CD4-positive, alpha-beta T cell treated with Interleukin-17A for 4 hours (primary cell): ENCODE data around the gene SPIN1.
"Not testable (repeated sequence)": the region's sequence is repeated elsewhere in the genome, so short reads cannot be mapped to it uniquely, and the experiment has no call there.

ENCODE experiments used
- DNase-seq: peaks from one replicate; pipeline ENCODE4 v3.0.0-alpha.2; 2020; ENCODE audit warnings: mixed read lengths

The SPIN1 gene

DNA sequence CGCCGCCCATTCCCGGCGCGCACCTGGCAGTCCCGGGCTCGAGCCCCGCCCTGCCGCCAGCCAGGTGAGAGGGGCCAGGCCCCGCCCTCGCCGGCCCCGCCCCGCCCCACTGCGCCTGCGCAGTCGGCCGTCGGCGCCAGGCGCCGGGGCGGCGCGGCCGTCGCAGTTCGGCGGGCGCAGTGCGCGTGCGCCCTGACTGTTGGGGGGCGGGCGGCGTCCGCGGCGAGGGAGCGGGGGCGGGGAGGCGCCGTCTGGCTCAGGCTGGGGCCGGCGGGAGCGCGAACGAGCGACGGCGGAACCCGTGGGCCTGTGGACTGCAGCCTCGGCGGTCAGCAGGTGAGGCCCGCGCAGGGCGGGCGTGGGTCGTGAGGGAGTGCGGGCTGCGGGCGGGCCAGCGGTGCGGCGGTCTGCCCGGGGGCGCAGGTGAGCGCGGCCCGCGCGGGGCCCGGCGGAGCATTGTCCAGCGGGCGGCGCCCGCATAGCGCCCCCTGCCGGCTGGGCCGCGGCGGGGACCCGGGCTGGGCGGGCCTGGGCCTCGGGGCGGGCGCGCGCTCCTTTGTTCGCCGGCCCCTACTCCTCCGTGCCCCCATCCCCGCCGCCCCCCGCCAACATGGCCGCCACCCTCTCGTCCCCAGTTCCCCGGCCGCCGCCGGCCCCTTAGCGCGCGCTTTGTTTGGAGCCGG lies at the start of gene SPIN1:
TSS of gene SPIN1 (plus strand) at position 242 of the 683 bp plus-strand sequence. CDS start 38,096 bp downstream, outside the sequence.
- peak; percentile 90 for DNase-seq

DNA sequence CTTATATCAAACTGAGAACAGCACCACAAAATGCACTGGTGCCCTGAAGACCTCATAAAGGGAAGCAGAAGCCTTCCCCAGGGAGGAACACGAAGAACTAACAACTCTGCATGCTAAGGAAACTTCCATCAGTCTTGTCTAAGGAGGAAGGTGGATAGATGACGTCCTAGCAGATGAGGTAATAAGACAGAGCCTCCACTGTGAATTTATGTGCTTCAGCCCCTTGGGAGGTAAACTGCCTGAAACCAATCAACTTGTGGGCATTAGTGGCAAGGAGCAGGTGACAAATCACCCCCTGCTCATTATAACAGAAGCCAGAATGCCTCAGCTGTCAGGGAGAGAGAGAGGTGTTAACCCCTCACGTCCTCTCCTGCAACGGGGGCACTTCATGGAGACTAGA lies 48.9 kb upstream of the SPIN1 start:
- no peak for DNase-seq

DNA sequence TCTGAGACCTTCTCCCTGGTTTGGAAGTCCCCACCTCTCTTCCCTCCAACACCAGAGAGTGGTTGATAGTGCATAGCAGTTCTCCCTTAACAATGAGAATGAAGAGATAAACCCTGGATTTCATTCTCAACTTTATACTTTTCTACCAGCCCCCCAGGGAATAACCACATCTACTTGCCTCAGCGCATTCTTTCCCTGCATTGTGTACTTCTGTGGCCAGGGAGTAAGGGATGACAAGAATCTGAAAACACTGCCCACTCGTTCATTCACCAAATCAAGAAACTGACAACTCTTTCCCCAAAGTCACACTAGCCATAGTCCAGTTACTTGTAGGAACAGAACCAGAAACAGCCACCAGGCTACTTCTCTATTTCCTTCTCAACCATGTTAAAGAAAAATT lies 46.0 kb upstream of the SPIN1 start:
- no peak for DNase-seq

DNA sequence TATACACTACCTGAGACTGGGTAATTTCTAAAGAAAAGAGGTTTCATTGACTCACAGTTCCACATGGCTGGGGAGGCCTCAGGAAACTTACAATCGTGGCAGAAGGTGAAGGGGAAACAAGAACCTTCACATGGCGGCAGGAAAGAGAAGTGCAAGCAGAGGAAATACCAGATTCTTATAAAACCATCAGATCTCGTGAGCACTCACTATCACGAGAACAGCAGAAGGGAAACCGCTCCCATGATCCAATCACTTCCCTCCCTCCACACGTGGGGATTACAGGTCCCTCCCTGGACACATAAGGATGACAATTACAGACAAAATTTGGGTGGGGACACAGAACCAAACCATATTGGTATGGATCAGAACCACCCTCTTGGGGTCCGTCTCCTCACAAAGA lies 44.2 kb upstream of the SPIN1 start:
- no peak for DNase-seq

DNA sequence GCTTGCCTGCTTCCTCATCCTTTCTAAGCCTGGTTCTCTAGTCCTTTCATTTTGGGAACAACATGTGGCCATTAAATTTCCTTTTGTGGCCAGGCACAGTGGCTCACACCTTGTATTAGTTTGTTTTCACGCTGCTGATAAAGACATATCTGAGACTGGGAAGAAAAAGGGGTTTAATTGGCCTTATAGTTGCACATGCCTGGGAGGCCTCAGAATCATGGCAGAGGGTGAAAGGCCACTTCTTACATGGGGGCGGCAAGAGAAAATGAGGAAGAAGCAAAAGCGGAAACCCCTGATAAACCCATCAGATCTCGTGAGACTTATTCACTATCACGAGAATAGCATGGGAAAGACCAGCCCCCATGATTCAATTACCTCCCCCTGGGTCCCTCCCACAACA lies 37.9 kb upstream of the SPIN1 start:
- not testable (repeated sequence) for DNase-seq

DNA sequence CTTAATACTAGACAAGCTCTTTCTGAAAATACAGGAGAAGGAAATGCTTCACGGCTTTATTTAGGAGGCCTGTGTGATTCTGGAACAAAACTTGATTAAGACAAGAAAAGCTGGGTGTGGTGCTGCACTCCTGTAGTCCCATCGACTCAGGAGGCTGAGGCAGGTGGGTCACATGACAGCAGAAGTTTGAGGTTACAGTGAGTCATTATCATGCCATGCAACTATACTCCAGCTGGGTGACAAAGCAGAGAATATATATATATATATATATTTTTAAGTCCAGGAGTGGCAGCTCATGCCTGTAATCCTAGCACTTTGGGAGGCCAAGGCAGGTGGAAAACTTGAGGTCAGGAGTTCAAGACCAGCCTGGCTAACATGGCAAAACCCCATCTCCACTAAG lies 33.1 kb upstream of the SPIN1 start:
- DNase-seq: peak; percentile 3

DNA sequence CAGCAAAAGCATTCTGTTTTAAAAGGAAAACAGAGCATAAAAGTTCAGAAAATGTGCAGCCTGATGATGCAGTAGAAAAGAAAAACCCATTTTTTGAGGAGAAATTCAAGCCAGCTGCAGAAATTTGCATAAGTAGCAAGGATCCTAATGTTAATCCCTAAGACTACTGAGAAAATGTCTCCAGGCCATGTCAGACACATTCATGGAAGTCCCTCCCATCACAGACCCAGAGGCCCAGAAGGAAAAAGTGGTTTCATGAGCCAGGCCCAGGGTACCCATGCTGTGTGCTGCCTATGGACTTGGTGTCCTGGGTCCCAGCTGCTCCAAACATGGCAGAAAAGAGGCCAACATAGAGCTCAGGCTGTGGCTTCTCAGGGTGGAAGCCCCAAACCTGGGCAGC lies 31.0 kb upstream of the SPIN1 start:
- not testable (repeated sequence) for DNase-seq

DNA sequence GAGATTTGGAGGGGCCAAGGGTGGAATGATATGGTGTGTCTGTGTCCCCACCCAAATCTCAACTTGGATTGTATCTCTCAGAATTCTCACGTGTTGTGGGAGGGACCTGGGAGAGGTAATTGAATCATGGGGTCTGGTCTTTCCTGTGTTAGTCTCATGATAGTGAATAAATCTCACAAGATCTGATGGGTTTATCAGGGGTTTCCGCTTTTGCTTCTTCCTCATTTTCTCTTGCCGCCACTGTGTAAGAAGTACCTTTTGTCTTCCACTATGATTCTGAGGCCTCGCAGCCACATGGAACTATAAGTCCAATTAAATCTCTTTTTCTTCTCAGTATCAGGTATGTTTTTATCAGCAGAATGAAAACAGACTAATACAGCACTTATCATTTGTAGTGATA lies 29.5 kb upstream of the SPIN1 start:
- no peak for DNase-seq

DNA sequence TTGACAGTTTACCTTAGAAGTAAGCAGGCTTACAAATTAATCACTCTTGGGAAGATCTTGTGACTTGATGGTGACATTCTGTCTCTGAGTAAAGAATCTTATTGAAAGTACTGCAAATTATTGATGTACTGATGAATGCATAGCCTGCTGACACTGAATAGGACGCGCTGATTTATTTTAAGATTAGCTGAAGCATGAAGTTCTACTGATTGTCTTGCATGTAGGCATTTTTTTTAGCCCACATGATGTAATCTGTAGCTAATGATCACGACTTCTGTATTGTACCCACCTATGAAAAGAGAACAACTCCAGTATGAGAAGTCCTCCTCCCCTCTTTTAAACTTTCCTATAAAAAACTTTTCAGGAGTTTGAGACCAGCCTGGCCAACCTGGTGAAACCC lies 28.3 kb upstream of the SPIN1 start:
- no peak for DNase-seq

DNA sequence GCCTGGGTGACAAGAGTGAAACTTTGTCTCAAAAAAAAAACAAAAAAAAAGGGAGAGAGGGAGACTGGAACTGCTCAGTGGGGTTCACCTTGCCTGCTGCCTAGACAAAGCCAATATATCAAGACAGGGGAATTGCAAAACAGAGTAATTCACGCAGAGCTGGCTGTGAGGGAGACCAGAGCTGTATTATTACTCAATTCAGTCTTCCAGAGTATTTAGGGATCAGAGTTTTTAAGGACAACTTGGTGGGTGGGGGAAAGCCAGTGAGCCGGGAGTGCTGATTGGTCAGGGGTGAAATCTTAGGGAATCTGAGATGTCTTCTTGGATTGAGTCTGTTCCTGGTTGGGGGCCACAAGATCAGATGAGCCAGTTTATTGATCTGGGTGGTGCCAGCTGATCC lies 25.6 kb upstream of the SPIN1 start:
- no peak for DNase-seq

DNA sequence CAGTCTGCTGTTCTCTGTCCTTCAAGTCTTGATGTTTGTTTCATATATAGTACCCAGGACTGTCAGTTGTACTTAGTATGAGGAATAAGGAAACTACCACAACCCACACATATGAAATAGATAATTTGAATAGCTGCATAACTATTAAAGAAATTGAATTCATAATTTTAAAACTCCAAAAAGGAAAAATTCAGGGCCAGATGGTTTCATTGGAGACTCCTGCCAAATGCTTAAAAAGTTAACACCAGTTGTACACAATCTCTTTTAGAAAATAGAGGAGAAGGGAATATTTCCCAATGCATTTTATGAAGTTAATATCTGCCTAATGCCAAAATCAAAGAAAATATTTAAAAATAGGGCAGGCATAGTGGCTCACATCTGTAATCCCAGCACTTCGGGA lies 24.6 kb upstream of the SPIN1 start:
- no peak for DNase-seq

DNA sequence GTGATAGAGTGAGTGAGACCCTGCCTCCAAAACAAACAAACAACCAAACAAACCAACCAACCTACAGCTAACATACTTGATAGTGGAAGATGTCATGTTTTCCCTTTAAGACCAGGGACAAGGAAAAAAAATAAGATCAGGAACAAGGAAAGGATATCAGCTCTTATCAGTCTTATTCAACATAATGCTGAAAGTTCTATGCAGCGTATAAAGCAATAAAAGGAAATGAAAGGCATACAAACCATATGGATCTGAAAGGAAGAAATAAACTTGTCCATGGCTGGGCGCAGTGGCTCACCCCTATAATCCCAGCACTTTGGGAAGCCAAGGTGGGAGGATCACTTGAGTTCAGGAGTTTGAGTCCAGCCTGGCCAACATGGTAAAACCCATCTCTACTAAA lies 23.5 kb upstream of the SPIN1 start:
- no peak for DNase-seq

DNA sequence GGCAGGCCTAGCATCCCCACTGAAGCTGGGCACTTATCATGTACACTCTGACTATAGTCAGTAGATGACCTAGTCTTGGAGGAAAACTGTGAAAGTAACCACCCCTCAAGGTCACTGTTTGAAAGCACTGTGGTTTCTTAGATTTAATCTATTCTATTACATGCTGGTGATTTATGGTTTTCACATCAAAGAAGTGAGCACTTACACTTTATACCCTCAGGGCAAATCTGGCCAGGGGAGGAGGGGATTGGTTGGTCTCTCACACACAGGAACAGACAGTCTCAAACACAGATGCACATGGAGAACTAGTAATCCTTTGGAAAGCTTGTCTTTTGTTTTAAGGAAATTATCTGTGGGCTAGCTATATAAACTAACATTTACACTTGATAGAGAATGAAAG lies 17.9 kb upstream of the SPIN1 start:
- DNase-seq: no peak

DNA sequence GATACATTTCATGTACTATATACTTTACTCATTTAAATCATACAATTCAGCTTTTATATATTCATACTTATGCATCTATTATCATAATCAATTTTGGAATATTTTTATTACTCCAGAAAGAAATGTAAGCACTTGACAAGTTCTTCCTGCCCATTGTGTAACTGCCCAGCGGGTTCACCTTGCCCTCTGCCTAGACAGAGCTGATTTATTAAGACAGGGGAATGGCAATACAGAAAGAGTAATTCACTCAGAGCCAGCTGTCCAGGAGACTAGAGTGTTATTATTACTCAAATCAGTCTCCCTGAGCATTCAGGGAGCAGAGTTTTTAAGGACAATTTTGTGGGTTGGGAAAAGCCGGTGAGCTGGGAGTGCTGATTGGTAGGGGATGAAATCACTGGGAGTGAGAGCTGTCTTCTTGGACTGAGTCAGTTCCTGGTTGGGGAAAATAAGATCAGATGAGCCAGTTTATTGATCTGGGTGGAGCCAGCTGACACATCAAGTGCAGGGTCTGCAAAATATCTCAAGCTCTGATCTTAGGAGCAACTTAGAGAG lies 16.1 kb upstream of the SPIN1 start:
- DNase-seq: no peak

DNA sequence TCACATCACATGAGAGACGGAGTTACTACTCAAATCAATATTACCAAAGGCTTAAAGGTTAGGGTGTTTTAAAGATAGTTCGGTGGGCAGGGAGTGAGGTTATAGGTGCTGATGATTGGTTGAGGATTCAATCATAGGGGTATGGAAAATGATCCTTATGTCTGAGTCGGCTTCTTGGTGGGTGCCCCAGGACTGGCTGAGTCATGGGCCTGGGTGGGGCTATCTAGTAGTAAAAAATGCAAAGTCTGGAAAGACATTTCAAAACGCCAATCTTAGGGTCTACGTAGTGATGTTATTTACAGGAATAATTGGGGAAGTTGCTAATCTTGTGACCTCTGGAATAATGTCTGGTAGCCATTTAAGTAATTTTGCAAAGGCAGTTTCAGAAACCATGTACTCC lies 15.2 kb upstream of the SPIN1 start:
- no peak for DNase-seq

DNA sequence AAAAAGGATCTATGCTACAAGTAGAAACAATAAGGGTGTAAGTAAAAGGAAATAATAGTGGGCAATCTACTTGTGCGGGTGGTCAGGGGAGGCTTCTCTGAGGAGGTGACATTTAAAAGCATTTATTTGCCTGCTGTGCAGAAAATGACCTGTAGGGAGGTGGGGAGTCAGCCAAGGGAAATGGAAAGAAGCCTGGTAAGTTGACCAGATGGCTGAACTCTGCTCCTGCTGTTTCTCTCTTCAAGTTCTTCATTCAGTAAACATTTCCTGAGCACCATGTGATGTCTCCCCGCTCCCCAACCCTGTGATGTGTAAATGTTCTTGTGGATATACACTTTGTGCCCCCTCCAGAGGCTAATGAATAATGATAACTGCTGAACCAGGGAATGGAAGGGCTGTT lies 9.9 kb upstream of the SPIN1 start:
- DNase-seq: no peak

DNA sequence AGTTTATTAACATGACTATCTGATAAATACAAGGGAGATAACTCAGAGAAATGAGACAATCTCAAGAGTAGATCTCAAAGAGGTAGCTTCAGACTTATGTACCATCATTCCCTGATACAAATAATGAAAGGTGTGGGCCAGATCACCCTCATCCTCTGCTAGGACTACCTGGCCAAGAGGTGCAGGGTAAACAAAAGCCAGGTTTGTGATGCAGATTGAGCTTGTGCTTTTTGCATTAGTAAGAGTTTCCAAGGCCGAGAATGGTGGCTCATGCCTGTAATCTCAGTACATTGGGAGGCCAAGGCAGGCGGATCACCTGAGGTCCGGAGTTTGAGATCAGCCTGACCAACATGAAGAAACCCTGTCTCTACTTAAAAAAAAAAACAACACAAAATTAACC lies 8.9 kb upstream of the SPIN1 start:
- no peak for DNase-seq

DNA sequence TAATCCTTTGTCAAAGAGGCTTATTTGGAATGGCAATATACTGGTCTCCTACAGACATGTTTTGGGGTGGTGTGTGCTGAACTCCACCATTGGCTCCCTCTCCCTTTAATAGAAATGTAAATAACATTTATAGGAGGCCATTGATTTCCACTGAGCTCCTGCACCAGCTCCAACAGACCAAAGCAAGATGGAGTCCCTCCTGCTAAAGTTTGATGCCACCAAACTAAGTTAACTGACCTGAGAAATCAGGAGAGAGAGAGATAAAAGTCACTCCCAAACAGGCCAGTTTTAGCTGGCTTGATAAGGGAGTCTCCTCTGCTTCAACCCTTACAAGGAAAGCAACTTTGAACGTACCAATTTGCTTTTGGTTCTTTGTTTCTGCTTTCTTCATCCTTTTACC lies 8.1 kb upstream of the SPIN1 start:
- no peak for DNase-seq

DNA sequence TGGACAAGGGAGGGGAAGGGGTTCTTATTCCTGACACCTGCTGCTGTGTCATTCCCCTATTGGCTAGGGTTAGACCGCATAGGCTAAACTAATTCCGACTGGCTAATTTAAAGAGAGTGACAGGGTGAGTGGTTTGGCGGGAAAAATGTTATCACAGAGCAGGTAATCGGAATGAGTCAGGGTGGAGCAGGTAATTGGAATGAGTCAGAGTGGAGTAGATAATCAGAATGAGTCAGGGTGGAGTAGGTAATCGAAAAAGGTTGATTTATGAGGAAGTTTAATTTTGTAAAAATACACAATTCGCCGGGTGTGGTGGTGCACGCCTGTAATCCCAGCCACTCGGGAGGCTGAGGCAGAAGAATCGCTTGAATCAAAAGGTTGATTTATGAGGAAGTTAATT lies 6.9 kb upstream of the SPIN1 start:
- not testable (repeated sequence) for DNase-seq

DNA sequence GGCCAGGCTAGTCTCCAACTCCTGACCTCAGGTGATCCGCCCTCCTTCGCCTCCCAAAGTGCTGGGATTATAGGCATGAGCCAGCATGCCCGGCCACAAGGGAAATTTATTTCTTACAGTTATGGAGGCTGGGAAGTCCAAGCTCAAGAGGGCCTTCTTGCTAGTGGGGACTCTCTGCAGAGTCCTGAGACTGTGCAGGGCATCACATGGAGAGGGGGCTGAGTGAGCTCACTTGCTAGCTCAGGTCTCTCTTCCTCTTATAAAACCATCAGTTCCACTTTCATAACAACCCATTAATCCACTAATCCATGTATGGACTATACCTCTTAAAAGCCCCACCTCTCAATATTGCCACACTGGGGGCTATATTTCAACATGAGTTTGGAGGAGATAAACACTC lies 5.1 kb upstream of the SPIN1 start:
- DNase-seq: no peak

DNA sequence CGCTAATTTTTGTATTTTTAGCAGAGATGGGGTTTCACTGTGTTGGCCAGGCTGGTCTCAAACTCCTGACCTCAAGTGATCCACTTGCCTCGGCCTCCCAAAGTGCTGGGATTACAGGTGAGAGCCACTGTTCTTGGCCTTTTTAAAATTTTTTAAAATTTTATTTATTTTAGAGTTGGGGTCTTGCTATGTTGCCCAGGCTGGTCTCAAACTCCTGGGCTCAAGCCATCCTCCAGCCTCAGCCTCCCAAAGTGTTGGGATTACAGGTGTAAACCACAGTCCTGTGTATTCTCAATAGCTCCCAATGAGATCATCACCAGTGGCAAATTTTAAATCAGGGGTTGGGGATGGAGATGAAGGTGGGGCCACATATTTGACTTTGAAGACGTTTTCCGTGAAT lies 2.1 kb upstream of the SPIN1 start:
- not testable (repeated sequence) for DNase-seq

DNA sequence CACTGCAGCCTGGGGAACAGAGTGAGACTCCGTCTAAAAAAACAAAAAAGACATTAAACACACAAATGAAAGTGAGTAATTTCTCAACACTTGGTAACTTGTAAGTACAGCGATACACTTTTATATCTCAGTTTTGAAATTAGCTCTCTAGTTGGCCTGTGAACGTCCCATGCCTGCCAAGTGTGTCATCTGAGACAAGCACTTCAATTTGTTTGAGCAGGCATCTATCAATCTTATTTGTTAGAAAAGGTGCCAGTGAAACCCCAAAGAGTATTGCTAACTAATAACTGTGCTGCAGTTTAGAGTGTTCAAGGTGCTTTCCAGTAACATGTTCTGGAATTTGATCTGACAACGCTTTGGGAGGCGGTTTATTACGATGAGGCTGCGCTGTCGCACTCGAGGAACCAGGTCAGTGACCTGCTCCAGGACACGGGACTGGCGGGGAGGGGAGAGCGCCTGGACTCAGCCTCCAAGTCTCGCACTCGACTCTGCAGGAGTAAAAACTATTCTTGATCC lies 1.1 kb upstream of the SPIN1 start:
- DNase-seq: no peak

DNA sequence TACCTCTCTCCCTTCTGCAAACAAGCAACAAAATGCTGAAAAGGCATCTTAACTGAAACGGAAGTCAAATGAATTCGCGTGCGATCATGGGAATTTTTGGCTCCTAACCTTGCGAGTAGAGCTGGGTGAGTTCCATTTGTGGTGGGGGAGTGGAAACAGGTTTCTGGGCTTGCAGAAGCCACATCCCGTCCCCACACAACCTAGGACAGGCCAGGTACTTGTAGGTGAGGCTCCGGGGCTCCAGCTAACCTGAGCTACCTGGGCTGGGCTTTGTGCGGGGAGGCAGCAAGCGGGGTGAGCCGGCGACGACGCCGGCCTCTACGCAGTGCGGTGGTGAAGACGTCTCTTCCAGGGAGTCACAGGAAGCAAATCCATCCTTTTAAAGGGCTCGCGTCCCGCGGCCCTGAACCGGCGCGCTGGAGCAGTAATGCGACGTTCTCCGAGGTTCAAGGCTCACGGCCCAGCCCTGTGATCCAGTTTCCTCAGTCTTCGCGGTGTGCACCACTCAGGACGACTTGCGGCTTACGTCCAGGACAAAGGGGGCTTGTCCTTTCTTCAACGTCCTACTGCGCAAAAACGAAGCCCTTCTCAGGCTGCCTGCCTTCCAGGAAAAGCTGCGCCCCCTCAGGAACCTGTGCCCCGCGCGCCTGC lies 567 bp upstream of the SPIN1 start:
- peak; percentile 49 for DNase-seq

DNA sequence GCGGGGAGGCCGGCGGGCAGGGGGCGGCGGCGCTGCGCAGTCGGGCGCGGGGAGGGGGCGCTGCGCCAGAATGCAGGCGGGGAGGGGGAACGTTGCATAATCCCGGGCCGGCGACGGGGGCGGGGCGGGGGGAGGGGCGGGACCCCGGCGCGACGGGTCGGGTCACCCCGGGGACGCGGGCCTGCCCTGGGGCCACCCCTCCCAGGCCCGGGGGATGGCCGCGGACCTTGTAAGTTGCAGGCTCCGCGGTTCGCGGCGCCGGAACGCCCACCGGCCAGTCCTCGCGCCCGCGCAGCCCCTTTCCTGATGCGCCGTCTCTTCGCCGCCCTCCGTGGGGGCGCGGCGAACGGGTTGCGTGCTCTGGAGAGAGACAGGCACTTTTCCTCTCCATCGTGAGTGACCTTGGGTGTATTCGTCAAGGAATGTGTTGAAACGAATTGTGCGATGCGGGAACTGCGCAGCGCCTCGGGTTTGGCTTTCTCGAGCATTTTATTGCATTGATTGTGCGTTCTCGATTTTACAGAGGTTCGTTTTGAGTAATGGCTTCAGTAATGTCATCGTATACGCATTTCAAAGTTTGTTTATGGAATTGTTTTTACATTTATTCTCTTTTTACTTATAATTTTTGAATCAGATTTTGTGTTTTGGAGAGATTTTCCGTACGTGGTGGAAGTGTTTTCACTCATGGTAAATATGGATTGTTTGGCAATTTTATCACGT lies 802 bp downstream of the SPIN1 start:
- peak; percentile 61 for DNase-seq
